GM12878 (cell line): ENCODE results near the gene PDCD1LG2. TPM values are rescaled to one million over a fixed set of nuclear protein-coding genes. Genes with fewer than 3 reads are reported as not detected.

Source experiments
- BMI1 ChIP-seq: fragments of 450-650 bp; IDR thresholded peaks from 2 replicates; pipeline ENCODE4 v1.6.1; 2016; ENCODE audit warnings: mild to moderate bottlenecking, moderate library complexity, borderline replicate concordance
- CHD1 ChIP-seq: IDR thresholded peaks from 2 replicates; pipeline ENCODE4 v1.6.1; 2012; ENCODE audit warnings: low read depth, low read length, improper control_type of control experiment
- CREB1 ChIP-seq: IDR thresholded peaks from 2 replicates; pipeline ENCODE4 v1.6.1; 2012; ENCODE audit warnings: low read depth, mild to moderate bottlenecking, inconsistent platforms
- E2F8 ChIP-seq: fragments of 450-650 bp; IDR thresholded peaks from 2 replicates; pipeline ENCODE4 v1.6.1; 2018; ENCODE audit warnings: mild to moderate bottlenecking, low read depth, moderate library complexity; ENCODE audit not compliant: partially characterized antibody
- RCOR1 ChIP-seq: conservative IDR thresholded peaks from 2 replicates; pipeline ENCODE4 v1.6.1; 2012; ENCODE audit warnings: low read depth, low read length, improper control_type of control experiment
- ZNF207 ChIP-seq: fragments of 450-650 bp; IDR thresholded peaks from 2 replicates; pipeline ENCODE4 v1.6.1; 2014; ENCODE audit warnings: antibody characterized with exemption, mild to moderate bottlenecking, borderline replicate concordance
- ZNF592 ChIP-seq: fragments of 450-650 bp; IDR thresholded peaks from 2 replicates; pipeline ENCODE4 v1.6.1; 2017; ENCODE audit warnings: mild to moderate bottlenecking, moderate library complexity
- polyA plus RNA-seq, 11 experiments: library from polyadenylated mRNA; depleted of rRNA in 4 of 11; unstranded in 6 of 11; stranded (reverse) in 5 of 11; fragments of >200 nt; fragmentation: Nextera tagmentation in 4 of 11; fragmentation: Illumina TruSeq in 1 of 11; extraction: Ambion mirVana in 4 of 11; extraction: Trizol in 1 of 11; gene quantifications; 1 replicate in 1 of 11; 2 replicates in 10 of 11; pipeline versions ENCODE4 v1.2.1 to v1.2.3, GENCODE V29; 2011 to 2016; ENCODE audit warnings: inconsistent platforms in 2 of 11, missing spikeins in 2 of 11, low read depth in 1 of 11
- total RNA-seq, 4 experiments: library from RNA; depleted of rRNA in 3 of 4; stranded (reverse); fragments of >200 nt in 3 of 4; fragmentation: Illumina TruSeq in 1 of 4; extraction: Trizol in 1 of 4; gene quantifications; 2 replicates each; pipeline versions ENCODE4 v1.2.1 to v1.2.3, GENCODE V29; 2013 to 2021

The PDCD1LG2 gene
- total and polyA plus RNA-seq, 10 of the 15 experiments (the other 5 are each of a cell fraction or from before 2014, with no cell fraction given): 1.5 to 37.3 (median 3.0) TPM

DNA sequence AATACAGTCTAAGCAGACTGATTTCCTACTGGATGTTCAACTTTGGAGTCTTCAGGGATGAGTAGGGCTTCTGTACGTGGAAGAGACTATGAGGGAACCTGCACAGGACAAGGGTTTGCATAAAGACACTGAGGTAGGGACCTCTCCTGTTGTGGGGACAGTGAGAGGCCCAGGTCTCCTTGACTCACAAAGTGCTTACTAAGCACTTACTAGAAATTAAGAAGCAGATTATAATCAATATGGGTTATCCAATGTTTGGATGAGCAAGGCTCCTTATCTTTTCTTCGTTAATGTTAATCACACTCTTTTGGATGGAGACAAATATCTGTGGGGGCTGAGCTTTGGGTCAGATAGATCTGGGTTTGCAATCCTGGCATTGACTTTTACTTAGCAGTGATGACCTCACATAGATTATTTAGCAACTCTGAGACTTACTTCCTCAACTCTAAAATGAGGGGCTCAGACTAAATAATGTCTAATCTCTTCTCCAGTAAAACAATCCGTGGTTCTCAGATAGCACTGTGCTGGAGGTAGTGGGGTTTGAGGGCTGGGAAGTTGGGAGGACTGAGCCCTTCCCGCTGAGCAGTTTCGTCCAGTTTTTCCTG, 45.9 kb downstream of the PDCD1LG2 start (continued):
- TF ChIP-seq CREB1: no peak
- TF ChIP-seq BMI1: no peak
- no peak for TF ChIP-seq CHD1
- no peak for TF ChIP-seq E2F8
- no peak for TF ChIP-seq ZNF592
- no peak for TF ChIP-seq RCOR1
- TF ChIP-seq ZNF207: no peak
